ENCODE measurements around the gene MZT2B.
A peak's percentile ranks its signal among the peaks of the same experiment; 100 is the strongest.
"Not testable (repeated sequence)": the region's sequence is repeated elsewhere in the genome, so short reads cannot be mapped to it uniquely, and the experiment has no call there.

Gene MZT2B

DNA sequence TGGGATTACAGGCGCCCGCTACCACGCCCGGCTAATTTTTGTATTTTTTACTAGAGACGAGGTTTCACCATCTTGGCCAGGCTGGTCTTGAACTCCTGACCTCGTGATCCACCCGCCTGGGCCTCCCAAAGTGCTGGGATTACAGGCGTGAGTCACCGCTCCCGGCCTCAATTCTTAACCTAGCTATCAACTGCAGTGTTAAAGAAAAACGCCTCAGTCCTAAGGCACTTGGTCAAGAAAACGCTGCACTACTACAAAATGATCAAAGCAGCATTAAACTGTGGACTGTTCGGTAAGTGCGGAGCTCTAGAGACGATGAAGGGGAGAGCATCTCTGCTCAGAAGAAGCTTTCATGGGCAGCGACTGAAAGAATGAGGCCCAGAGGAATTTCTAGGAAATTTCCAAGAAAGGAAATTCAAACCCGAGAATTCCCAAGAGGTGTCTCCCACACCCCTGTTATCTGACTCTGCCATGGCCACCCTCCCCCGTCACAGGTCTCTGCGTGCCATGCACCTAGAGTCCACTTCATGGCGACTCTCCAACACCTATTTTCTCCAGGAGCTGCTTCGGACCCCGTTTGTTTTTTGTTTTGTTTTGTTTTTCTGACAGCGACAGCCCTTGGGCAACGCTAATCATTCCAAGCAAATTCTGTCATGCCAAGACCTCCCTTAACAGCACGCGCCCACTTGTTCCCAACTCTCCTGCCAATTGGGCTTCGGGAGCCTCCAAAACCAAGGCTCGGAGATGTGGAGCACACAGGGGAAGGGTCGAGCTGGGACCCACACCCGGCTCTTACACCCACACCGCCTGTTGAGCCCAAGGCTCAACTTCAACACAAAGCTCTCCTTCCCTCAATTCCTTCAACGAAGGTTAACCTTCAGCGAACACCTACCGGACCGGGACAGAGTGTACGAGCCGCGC is 1.4 kb upstream of the MZT2B start:
- not testable (repeated sequence) for DNase-seq

DNA sequence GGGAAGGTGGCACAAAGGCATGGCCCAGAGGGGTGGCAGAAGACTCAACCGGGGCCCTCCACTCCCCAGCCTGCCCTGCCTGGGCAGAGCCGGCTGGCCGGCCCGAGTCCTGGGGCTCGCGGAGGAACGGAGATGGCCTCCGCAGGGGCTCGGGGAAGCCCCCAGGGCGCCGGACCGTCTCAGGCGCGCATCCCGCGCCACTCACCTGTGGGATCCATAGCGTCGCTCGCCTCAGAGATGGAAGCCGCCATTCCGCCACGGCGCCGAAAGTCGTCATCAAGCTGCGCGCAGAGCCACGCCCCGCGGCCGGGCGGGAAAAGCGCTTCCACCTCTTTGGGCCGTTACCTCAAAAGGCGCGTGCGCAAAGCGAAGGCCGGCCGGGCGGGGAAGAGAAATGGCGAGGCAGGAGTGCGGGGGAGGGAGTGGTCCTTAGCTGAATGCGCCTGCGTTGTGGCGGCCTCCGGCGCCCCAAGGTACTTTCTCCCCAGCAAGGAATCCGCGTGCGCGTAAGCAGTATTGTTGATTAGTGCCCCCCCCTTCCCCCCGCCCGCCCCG is 660 bp upstream of the MZT2B start, which contains the start of gene SMPD4:
Gene SMPD4, minus strand, starts transcription at position 278 of the 555 bp plus-strand sequence. CDS start 5,010 bp downstream, outside the sequence.
- peak; percentile 98 for DNase-seq

DNA sequence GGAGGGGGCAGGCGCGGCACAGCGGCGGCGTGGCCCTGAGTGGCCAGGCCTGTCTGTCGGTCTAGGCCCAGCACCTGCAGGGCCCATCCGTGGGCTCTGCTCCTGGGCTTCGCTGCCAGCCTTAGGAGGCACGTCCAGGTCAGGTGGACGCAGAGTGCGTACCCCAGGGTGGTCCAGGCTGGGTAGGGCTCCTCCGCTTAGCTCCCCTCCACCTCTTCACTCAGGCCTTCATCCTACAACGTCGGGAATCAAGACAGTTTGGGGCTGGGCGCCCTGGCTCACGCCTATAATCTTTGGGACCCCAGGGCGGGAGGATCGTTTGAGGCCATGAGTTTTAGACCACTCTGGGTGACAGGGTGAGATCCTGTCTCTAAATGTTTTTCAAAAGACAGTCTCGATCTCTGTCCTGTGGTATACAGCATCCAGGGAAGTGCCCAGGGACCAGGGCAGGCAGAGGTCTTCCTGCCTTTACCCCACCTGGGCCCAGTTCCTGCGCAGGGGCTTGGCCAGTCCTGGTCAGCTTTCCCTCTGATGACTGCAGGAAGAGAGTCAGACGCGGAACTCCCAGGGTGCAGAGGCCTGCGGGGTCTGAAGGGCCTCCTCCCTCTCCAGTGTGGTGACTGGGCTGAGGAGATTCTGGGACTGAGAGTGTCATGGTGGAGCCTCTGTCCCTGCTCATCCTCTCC is 907 bp downstream of the MZT2B start:
- DNase-seq, result not testable (repeated sequence)

DNA sequence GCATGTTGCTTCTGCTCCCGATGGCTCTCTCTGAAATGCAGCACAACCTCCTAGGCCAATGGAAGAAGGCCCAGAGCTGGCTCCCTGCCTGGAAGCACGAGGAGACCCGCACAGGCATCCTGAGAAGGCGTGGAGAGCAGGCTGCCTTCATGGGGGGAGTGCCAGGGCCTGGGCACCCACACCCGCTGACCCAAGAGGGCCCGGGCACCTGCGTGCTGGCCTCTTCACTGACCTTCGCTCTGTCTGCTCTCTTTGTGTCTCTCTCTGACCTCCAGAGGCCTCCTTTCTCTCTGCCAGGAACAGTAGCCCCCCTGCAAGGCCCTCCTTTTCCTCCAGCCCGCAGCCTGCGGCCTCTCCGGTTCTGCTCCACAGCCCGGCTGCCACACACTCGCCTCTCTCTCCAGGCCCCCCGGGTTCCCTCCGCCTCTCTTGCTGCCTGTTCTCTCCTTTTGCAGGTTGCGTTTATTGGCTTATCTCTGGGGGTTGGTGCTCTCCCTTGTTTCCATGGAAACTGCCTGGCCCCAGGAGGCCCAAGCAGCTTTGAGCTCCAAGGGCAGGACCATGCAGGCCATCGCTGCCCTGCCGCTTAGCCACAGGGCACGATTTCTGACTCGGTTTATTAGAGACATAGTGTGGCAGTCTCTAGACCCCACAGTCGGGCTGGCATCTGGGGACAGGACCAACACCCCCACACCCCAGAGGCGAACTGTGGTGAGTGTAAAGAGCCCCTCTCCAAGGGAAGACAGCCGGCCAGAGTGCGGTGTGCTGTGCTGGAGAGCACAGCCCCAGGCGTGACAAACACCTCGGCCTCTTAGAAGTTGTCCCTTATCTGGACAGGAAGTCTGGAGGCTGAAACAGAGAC is 1.7 kb downstream of the MZT2B start:
- DNase-seq, result no peak

DNA sequence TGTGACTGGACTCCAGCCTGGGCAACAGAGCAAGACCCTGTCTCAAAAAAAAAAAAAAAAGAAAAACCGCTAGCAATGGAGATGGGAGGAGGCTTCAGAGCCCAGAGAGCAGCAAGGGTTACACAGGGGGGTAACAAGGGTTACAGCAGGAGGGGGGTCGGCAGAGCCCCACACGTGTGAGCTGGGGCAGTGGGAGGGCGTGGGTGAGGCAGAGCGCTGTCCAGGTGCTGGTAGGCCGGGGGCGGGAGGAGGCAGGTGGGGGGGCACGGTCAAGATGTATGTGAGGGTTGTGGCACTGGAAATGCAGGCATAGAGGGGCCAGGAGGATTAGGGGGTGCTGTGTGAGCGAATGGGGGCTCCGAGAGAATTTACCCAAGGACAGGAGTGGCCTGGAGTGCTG is 3.4 kb downstream of the MZT2B start:
- no peak for DNase-seq

DNA sequence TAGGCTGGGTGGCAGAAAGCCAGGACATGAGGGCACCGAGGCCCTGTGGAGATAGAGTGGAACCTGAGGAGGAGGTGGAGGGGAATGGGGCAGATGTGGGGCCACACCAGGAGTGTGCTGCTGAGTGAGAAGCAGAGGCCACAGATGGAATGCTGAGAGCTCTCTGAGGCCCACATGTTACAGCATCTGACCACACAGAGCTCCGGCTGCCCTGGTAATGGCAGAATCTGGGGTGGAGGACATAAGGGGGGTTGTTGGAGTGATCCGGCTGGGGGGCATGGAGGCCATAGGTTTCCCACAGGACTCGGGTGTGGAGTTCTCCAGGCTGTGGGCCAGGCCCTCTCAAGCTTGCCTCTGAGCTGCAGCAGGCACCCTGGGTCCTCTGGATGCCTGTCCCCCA is 3.8 kb downstream of the MZT2B start:
- DNase-seq, result no peak

DNA sequence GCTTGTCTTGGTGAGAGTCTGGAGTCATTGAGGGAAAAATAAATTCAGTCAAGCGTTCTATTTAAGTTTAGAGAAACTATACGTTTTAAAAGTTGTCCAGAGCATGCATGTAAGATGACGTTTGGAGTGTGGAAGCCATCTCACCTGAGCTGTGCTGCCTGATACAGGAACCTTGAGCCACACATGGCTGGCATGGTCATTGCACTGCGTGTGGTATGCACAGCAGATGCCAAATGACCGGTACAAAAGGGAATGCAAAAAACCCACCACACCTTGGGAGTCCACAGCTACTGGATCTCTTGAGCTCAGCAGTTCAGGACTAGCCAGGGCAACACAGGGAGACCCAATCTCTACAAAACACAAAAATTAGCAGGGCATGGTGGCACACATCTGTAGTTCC is 4.3 kb downstream of the MZT2B start:
- DNase-seq, result no peak

DNA sequence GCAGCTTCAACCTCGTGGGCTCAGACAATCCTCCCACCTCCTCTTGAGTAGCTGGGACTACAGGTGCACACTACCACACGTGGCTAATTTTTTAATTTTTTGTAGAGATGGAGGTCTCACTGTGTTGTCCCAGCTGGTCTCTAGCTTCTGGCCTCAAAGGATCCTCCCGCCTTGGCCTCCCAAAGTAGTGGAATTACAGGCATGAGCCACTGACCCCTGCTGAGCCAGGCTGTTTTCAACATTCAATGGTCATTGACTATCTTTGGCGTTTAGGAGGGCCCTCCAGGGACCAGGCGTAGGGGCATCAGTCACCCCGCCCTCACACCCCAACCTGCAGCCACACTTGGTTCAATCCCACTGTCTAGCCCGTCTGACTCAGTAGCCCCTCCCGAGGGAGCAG is 5.2 kb downstream of the MZT2B start:
- no peak for DNase-seq

DNA sequence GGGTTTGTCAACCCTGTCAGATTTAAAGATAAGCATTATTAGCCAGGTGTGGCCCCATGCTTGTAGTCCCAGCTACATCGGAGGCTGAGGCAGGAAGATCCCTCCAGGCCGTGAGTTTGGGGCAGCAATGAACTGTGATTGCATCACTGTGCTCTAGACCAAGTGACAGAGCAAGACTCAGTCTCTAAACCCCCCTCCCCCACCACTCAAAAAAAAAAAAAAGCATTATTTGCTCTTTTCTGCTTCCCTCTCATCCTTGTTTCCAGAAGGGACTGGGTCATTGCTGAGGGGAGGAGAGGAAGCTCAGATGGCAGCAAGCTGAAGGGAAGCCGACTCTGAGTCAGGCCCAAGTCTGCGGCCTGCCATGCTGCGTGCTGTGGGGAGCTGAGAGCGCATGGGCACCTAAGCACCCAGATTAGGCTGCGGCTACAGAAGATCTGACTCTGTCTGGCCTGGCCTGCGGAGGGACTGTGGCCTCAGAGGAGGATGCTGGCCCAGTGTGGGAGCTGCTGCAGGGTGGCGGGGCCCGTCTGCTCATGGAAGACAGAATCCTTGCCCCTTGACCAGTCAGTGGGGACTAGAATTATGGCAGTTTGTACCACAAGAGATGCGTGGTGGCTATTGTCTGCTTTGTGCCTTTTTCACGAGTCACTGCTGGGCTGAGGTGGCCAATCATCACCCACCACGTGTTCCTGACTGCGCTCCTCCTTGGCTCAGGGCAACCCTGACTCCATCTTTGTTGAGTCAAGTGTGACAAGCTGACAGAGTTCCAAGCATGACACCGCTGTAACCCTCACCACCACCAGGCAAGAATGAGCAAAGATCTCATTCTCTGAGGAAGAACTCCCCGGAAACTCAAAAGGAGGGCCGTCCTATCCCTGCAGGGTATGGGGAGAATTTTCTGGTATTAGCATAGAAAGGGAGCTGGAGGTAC is 6.1 kb downstream of the MZT2B start:
- not testable (repeated sequence) for DNase-seq

DNA sequence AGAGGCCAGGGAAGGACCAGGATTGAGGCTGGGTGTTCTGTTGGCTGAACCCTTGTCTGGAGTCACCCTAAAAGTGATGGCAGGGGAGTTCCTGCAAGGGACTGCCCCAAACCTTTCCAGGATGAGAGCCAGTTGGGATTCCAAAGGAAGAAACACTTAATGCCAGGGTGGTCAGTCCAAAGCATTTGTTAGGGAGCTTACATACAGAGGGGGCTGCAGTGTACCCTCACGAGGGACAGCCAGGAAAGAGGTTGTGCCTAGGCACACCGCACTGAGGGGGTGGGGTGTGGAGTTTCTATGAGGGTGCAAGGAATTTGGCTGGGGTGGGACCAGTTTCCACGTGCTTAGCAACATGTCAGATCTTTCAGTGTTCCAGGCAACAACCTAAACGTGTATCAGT is 6.9 kb downstream of the MZT2B start:
- not testable (repeated sequence) for DNase-seq

DNA sequence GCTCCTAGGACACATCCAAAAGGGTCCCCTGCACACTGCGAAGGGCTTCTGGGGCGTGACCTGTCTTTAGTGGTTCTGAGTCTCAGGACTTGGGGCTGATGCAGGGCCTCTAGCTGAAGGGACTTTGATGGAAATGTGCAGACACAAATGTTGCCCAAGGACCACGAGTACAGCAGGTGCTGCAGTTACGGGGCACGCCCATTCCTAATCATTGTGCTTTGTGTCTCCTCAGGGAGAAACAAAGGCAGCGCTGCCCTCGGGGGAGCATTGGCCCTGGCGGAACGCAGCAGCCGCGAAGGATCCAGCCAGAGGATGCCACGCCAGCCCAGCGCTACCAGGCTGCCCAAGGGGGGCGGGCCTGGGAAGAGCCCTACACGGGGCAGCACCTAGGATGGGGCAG is 8.2 kb downstream of the MZT2B start:
- DNase-seq, result no peak

DNA sequence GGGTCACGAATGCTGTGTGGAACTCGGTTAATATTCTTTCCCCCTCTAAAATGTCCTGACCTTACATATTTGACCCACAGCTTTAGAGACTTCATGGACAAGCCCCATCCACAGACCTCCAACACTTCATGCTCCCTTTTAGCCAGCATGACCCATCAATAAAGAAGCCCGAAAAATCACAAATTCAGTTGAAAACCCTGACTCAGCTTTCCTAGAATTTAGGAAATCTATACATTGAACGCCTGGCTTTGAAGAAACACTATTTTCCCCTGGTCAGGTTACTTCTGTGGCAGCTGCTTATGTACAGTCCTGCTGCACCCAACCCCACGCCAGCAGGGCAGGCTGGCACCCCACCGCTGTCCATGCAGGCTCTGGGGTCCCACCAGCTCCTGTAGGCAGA is 9.3 kb downstream of the MZT2B start:
- not testable (repeated sequence) for DNase-seq

DNA sequence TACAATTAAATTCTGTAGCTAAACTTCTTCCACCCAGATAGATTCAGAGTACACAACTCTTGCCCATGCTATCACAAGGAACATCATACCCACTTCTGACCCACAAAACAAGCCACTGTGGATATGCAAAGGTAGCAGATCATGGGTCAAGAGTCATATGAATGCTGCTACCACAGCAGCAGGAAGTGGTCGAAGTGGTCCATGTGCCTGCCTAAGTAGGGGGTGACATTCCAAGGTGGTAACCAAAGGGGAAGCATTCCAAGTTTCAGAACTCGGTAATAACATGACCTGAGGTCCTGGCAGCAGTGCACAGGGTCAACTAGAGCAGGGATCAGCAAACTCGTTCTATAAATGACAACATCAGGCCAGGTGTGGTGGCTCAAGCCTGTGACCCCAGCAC is 10.4 kb downstream of the MZT2B start:
- not testable (repeated sequence) for DNase-seq

DNA sequence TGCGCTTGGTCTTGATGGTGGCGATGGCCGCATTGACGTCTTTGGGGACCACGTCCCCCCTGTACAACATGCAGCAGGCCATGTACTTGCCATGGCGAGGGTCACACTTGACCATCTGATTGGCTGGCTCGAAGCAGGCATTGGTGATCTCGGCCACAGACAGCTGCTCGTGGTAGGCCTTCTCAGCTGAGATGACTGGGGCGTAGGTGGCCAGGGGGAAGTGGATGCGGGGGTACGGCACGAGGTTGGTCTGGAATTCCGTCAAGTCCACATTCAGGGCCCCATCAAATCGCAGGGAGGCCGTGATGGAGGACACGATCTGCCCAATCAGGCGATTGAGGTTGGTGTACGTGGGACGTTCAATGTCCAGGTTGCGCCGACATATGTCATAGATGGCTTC is 11.8 kb downstream of the MZT2B start:
- not testable (repeated sequence) for DNase-seq

DNA sequence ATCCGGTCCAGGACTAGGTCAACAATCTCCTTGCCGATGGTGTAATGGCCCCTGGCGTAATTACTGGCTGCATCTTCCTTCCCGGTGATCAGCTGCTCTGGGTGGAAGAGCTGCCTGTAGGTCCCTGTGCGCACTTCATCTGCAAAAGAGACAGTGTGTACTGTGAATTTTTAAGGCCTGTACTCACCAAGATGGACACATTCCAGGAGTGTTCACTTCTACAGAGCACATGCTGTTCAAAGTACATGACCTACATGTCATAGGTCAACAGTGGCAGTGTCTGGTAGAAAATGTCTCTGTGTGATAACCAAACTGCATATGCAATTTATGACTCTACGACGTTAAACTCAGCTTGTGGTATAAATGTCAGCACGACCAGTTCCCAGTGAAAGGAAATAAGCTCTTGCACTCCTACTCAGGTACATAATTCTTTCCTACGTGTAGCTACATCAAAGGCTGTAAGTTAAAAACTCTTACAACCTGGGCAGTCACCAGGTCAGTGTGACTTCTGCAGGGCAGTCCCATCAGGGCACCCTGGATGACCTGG is 13.1 kb downstream of the MZT2B start:
- DNase-seq, result not testable (repeated sequence)

DNA sequence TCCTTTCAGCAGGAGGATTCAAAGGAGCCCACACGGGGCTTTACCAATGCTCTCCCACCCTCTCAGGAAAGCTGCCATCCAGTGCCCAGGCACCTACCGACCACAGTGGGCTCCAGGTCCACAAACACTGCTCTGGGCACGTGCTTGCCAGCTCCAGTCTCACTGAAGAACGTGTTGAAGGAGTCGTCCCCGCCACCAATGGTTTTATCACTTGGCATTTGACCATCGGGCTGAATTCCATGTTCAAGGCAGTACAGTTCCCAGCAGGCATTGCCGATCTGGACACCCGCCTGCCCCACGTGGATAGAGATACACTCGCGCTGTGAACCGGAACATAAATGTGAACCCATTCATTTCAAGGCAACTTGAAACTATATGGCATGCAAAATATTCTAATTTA is 14.0 kb downstream of the MZT2B start:
- not testable (repeated sequence) for DNase-seq

DNA sequence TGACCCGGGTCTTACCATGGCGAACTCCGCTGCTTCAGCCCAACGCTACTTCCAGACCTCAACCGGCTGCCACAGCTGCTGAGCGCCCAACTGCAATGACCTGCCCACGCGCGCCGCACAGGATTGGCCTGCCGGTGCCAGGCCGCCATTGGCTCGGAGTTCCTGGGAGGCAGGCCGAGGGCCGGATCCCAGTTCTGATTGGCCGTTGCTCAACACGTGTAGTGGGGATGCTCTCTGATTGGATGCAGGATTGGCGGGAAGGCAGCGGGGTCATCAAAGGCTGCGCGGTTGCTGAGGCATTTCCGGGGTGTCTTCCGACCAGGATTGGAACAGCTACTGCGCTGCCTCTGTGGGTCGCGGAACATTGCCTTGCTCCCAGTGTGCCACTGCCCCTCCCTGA is 16.3 kb downstream of the MZT2B start, which contains the start of gene TUBA3E:
Gene TUBA3E, minus strand, starts transcription at position 97 of the 400 bp plus-strand sequence. Its CDS starts 79 bp downstream, at position 18.
- no peak for DNase-seq

DNA sequence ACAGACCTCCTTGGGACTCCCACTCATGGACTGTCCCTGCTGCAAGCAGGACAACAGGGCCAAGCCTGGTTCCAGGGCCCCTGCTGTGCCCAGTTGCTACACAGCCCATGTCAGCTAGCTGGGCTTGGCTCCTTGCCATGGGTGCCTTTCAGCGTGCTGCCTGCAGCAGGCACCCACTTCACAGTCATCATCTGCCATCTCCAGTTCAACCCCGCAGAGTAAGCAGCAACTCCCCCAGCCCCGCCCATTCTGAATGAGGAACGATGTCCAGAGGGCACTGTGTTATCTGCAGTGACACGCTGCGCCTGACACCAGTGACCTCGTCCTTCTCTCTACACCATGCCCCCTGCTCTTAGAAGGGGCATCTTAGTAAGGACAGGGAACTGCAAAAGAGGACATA is 20.5 kb downstream of the MZT2B start:
- peak in 1 of 2 donors; percentile 11 for DNase-seq

DNA sequence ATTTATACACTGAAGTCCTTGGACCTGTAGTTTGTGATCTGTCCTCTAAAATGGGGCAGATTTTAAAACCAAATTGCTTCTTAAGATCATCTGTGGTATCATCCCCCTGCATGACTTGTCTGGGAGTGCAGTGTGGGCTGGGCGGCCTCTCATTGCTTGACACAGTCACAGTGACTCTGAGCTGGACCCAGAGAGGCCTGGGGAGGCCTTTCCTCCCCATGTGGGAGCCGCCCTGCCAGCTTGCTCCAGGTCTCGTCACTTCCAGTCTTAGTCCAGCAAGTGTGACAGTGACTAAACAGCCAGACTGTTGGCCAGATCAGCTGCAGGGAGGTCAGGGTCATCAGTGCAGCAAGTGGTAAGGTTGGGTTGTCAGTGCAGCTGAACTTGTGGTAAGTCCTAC is 21.1 kb downstream of the MZT2B start:
- DNase-seq, result not testable (repeated sequence)

DNA sequence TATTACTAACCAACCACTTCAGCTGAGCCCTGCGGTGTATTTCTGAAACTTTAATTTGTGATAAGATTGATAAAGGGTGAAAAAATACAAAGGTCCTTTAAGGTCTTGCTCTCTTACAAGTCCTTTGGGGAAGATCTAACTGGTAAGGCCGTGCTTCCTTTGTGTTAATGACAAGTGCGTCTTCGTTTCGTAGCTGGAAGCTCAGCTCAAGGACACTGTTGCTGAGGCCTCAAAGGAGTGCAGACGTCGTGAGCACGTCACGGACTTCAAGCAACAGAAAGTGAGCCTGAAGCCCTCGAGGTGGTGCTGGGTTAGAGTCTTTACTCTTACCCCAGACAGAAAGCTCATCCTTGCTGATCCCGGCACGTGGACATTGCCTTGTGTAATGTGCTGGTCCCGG is 25.0 kb downstream of the MZT2B start:
- DNase-seq, result not testable (repeated sequence)

DNA sequence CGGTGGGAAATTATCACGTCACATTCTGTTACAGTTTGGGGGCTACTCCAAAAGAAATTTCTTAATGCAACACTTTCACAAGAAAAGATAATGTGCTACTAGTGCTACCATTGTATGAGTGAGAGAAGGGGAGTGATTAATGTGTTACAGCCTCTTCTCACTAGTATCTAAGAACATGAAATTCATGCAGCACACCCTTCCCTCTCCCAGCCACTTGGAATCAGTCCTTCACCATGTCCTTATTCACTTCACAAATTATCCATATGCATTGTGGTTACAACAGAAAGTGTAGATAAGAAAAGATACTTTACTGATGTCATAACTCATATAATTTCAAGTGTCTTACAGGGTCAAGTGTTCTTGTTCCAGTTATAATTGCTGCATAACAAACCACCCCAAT is 37.1 kb downstream of the MZT2B start:
- DNase-seq, result not testable (repeated sequence)

Data from CD4-positive, alpha-beta T cell treated with Interleukin-1 beta for 1 hour (primary cell).